Stimulated activated memory B cell treated with anti-CD40 and anti-IgM and Interleukin-4, amounts not matched to agents 10 μg/mL and 1 μg/mL and 100 μg/mL, for 72 hours (primary cell): Measurements from ENCODE around the gene HSPB1.
"Not testable (repeated sequence)": the region's sequence is repeated elsewhere in the genome, so short reads cannot be mapped to it uniquely, and the experiment has no call there.

Experiments
- ATAC-seq: fragments of 150-1000 bp; cut with Tn5 transposase; 2 replicates; pipeline ENCODE4 v1.10.0; 2021
- H3K27ac Mint-ChIP-seq: one replicate; pipeline ENCODE4 v1.8.0; 2022; ENCODE audit warnings: mild to moderate bottlenecking, mixed read lengths
- H3K27me3 Mint-ChIP-seq: one replicate; pipeline ENCODE4 v1.8.0; 2022; ENCODE audit warnings: mixed read lengths
- H3K36me3 Mint-ChIP-seq: one replicate; pipeline ENCODE4 v1.8.0; 2022; ENCODE audit warnings: mixed read lengths
- H3K4me1 Mint-ChIP-seq: one replicate; pipeline ENCODE4 v1.8.0; 2022; ENCODE audit warnings: mixed read lengths
- H3K4me3 Mint-ChIP-seq: one replicate; pipeline ENCODE4 v1.8.0; 2022; ENCODE audit warnings: mild to moderate bottlenecking, moderate library complexity, mixed read lengths
- H3K9me3 Mint-ChIP-seq: one replicate; pipeline ENCODE4 v1.8.0; 2022; ENCODE audit warnings: mixed read lengths

The HSPB1 gene

GRCh38 chr7:76292213-76292573 is 10.3 kb upstream of the HSPB1 start:
- H3K27me3 Mint-ChIP-seq: peaks cover 19% of the 10 kb centered on the region
- no peaks in the 10 kb centered on the region for H3K9me3 Mint-ChIP-seq
- no peaks in the 10 kb centered on the region for H3K36me3 Mint-ChIP-seq
- H3K4me3 Mint-ChIP-seq: no peak overlapping the region
- no peak for ATAC-seq
- H3K27ac Mint-ChIP-seq: no peak overlapping the region
- peaks cover 17% of the 10 kb centered on the region for H3K4me1 Mint-ChIP-seq

- H3K4me3 Mint-ChIP-seq, H3K9me3 Mint-ChIP-seq, H3K36me3 Mint-ChIP-seq, H3K27ac Mint-ChIP-seq, ATAC-seq: not testable (repeated sequence)
- Mint-ChIP-seq H3K4me1 (peaks cover 17% of the 10 kb centered on the region), H3K27me3 (peaks cover 23% of the 10 kb centered on the region)
Measured at GRCh38 chr7:76292911-76293310, 9.6 kb upstream of the HSPB1 start.

- Mint-ChIP-seq H3K27ac (no peak overlapping the region), H3K36me3 (no peaks in the 10 kb centered on the region), H3K27me3 (peaks cover 23% of the 10 kb centered on the region), H3K4me3 (no peak overlapping the region), H3K4me1 (peaks cover 17% of the 10 kb centered on the region), H3K9me3 (no peaks in the 10 kb centered on the region)
- no peak for ATAC-seq
Measured at GRCh38 chr7:76293407-76293901, 9.0 kb upstream of the HSPB1 start.

- H3K27me3 Mint-ChIP-seq: peaks cover 23% of the 10 kb centered on the region
- no peaks in the 10 kb centered on the region for H3K36me3 Mint-ChIP-seq
- no peak overlapping the region for H3K27ac Mint-ChIP-seq
- peaks cover 17% of the 10 kb centered on the region for H3K4me1 Mint-ChIP-seq
- no peaks in the 10 kb centered on the region for H3K9me3 Mint-ChIP-seq
- ATAC-seq: peak; percentile 56
- no peak overlapping the region for H3K4me3 Mint-ChIP-seq
Measured at GRCh38 chr7:76294344-76295024, 8.0 kb upstream of the HSPB1 start.

GRCh38 chr7:76296743-76297740 is 5.4 kb upstream of the HSPB1 start:
- Mint-ChIP-seq H3K36me3 (no peaks in the 10 kb centered on the region), H3K4me3 (no peak overlapping the region), H3K9me3 (no peaks in the 10 kb centered on the region), H3K4me1 (peaks cover 10% of the 10 kb centered on the region), H3K27me3 (peaks cover 25% of the 10 kb centered on the region), H3K27ac (no peak overlapping the region)
- ATAC-seq: no peak

- no peak for ATAC-seq
Measured at GRCh38 chr7:76300166-76300731, 2.2 kb upstream of the HSPB1 start.

GRCh38 chr7:76301000-76301399 is 1.5 kb upstream of the HSPB1 start:
- Mint-ChIP-seq H3K36me3 (no peaks in the 10 kb centered on the region), H3K4me3 (no peak overlapping the region), H3K9me3 (no peaks in the 10 kb centered on the region), H3K27ac (no peak overlapping the region), H3K27me3 (peaks cover 23% of the 10 kb centered on the region), H3K4me1 (peaks cover 15% of the 10 kb centered on the region)
- no peak for ATAC-seq

More at GRCh38 chr7:76300166-76300731, 2.2 kb upstream of the HSPB1 start:
- Mint-ChIP-seq H3K27ac (no peak overlapping the region), H3K9me3 (no peaks in the 10 kb centered on the region), H3K36me3 (no peaks in the 10 kb centered on the region), H3K4me3 (no peak overlapping the region), H3K27me3 (peaks cover 30% of the 10 kb centered on the region), H3K4me1 (peaks cover 15% of the 10 kb centered on the region)

- Mint-ChIP-seq H3K4me3 (peak overlapping the region; percentile 83), H3K4me1 (peaks cover 15% of the 10 kb centered on the region), H3K27ac (peak overlapping the region; percentile 84), H3K36me3 (no peaks in the 10 kb centered on the region), H3K9me3 (no peaks in the 10 kb centered on the region), H3K27me3 (peaks cover 8% of the 10 kb centered on the region)
- ATAC-seq: peak; percentile 60
Measured at GRCh38 chr7:76303202-76304147, 1.0 kb downstream of the HSPB1 start.

- Mint-ChIP-seq H3K27ac (no peak overlapping the region), H3K9me3 (no peaks in the 10 kb centered on the region), H3K4me1 (peaks cover 15% of the 10 kb centered on the region), H3K27me3 (peaks cover 8% of the 10 kb centered on the region), H3K36me3 (no peaks in the 10 kb centered on the region), H3K4me3 (no peak overlapping the region)
- no peak for ATAC-seq
Measured at GRCh38 chr7:76304888-76305375, 2.5 kb downstream of the HSPB1 start.

- not testable (repeated sequence) for H3K36me3 Mint-ChIP-seq, H3K27me3 Mint-ChIP-seq, H3K4me3 Mint-ChIP-seq, ATAC-seq, H3K9me3 Mint-ChIP-seq, H3K27ac Mint-ChIP-seq, H3K4me1 Mint-ChIP-seq
Measured at GRCh38 chr7:76308874-76309273, 6.4 kb downstream of the HSPB1 start.

GRCh38 chr7:76309341-76310101 is 7.0 kb downstream of the HSPB1 start:
- H3K4me1 Mint-ChIP-seq, H3K4me3 Mint-ChIP-seq, H3K27me3 Mint-ChIP-seq, ATAC-seq, H3K9me3 Mint-ChIP-seq, H3K27ac Mint-ChIP-seq, H3K36me3 Mint-ChIP-seq: not testable (repeated sequence)

GRCh38 chr7:76310102-76310957 is 7.9 kb downstream of the HSPB1 start:
- Mint-ChIP-seq H3K4me1 (peaks cover 7% of the 10 kb centered on the region), H3K9me3 (no peaks in the 10 kb centered on the region), H3K4me3 (no peak overlapping the region), H3K36me3 (no peaks in the 10 kb centered on the region), H3K27me3 (no peaks in the 10 kb centered on the region), H3K27ac (no peak overlapping the region)
- ATAC-seq: no peak

GRCh38 chr7:76311838-76312237 is 9.4 kb downstream of the HSPB1 start:
- not testable (repeated sequence) for H3K9me3 Mint-ChIP-seq, H3K4me3 Mint-ChIP-seq, H3K4me1 Mint-ChIP-seq, H3K27ac Mint-ChIP-seq, H3K36me3 Mint-ChIP-seq, H3K27me3 Mint-ChIP-seq, ATAC-seq
